GM18502 (cell line): ENCODE results near the gene ALG13.
"Not testable (repeated sequence)": the region's sequence is repeated elsewhere in the genome, so short reads cannot be mapped to it uniquely, and the experiment has no call there.

Experiments
- ATAC-seq: cut with Tn5 transposase; IDR thresholded peaks from one replicate; pipeline ENCODE4 v1.9.1; 2021; ENCODE audit warnings: mild to moderate bottlenecking; ENCODE audit not compliant: unreplicated experiment, poor library complexity

The ALG13 gene

GRCh38 chrX:111743316-111743715, 62.3 kb downstream of the ALG13 start:
- no peak for ATAC-seq

- ATAC-seq, result no peak
These were observed 75.5 kb downstream of the ALG13 start for GRCh38 chrX:111756486-111756885.

GRCh38 chrX:111759686-111760085, 78.7 kb downstream of the ALG13 start:
- ATAC-seq, result no peak

- ATAC-seq, result no peak
These were observed 80.7 kb downstream of the ALG13 start for GRCh38 chrX:111761578-111762135.

GRCh38 chrX:111778591-111778990, 97.6 kb downstream of the ALG13 start:
- ATAC-seq, result no peak

GRCh38 chrX:111779582-111779981, 98.6 kb downstream of the ALG13 start:
- ATAC-seq, result no peak

GRCh38 chrX:111784667-111785066, 103.7 kb downstream of the ALG13 start:
- ATAC-seq, result no peak

- not testable (repeated sequence) for ATAC-seq
These were observed 109.1 kb downstream of the ALG13 start for GRCh38 chrX:111790054-111790453.
